Effector memory CD8-positive, alpha-beta T cell (primary cell): Measurements from ENCODE around the gene PDHX.

ENCODE experiments used
- ATAC-seq: fragments of 150-1000 bp; cut with Tn5 transposase; replicated peaks from 2 replicates; pipeline ENCODE4 v1.10.0; 2021; ENCODE audit warnings: mild to moderate bottlenecking, moderate library complexity
- DNase-seq, 3 experiments: peaks; one replicate each; pipeline ENCODE4 v3.0.0; 2021
- H3K27ac Mint-ChIP-seq, 2 donors: one replicate each; pipeline ENCODE4 v1.8.0; 2022; ENCODE audit warnings: mild to moderate bottlenecking in 2 of 2, mixed read lengths in 2 of 2, moderate library complexity in 2 of 2
- H3K27me3 Mint-ChIP-seq, 2 donors: one replicate each; pipeline ENCODE4 v1.8.0; 2022; ENCODE audit warnings: mixed read lengths in 2 of 2
- H3K36me3 Mint-ChIP-seq: one replicate; pipeline ENCODE4 v1.8.0; 2022; ENCODE audit warnings: mild to moderate bottlenecking, moderate library complexity, mixed read lengths; ENCODE audit not compliant: insufficient read depth
- H3K4me1 Mint-ChIP-seq, 2 donors: one replicate each; pipeline ENCODE4 v1.8.0; 2022; ENCODE audit warnings: low read depth in 2 of 2, mixed read lengths in 2 of 2
- H3K4me3 Mint-ChIP-seq, 2 donors: one replicate each; pipeline ENCODE4 v1.8.0; 2022; ENCODE audit warnings: mild to moderate bottlenecking in 2 of 2, mixed read lengths in 2 of 2, moderate library complexity in 2 of 2
- H3K9me3 Mint-ChIP-seq, 2 donors: one replicate each; pipeline ENCODE4 v1.8.0; 2022; ENCODE audit warnings: mixed read lengths in 2 of 2

PDHX gene

DNA sequence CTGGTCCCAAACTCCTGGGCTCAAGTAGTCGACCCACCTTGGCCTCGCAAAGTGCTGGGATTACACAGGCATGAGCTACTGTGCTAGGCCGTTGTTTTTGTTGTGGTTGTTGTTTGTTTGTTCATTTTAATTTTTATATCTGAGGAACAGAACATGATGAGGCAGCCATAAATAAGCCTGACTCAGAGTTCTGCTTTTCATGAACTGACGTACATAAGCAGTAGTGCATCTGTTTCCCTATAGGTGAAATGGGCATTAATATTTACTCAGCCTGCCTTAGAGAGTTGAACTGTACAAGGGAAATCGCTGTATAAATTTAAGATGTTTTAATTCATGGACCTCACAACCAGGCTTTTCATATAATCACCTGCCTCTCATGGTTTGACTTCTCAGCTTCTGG is 80.5 kb downstream of the PDHX start:
- no peak for DNase-seq
- no peak overlapping the region for H3K4me3 Mint-ChIP-seq
- H3K27ac Mint-ChIP-seq = peak overlapping the region in 1 of 2 donors; percentile 22
- H3K27me3 Mint-ChIP-seq = no peaks in the 10 kb centered on the region
- peaks cover 6 to 12% of the 10 kb centered on the region in 2 donors for H3K4me1 Mint-ChIP-seq
- ATAC-seq = no peak
- H3K9me3 Mint-ChIP-seq = no peaks in the 10 kb centered on the region
- H3K36me3 Mint-ChIP-seq = no peaks in the 10 kb centered on the region

DNA sequence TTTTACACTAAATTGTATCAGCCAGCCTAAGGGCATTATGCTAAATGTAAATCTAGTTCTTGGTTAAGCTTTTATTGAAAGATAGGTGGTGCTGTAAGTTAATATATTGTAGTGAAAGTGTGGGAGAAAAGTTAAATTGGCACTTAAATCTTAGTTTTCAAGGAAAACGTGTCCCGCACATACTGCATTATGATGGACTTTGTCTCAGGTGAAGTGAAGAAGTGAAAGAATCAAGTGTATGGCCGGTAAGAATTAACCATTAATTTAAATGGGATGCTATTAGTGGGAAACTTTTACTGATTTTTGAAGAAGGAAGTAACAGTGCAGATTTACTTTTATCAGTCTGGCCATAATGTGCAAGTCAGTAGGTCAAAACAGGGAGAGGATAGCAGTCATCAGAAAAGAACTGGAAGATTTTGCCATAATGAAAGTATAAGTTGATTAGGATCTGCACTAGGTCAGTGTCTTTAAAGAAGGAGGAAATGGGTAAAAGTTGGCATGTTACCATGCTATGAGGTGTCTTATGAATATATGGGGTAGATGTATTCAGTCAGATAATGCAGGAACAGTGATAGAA is 81.6 kb downstream of the PDHX start:
- Mint-ChIP-seq H3K4me1 (peaks cover 6 to 14% of the 10 kb centered on the region in 2 donors), H3K27me3 (no peaks in the 10 kb centered on the region), H3K36me3 (no peaks in the 10 kb centered on the region), H3K9me3 (no peaks in the 10 kb centered on the region), H3K27ac (peak overlapping the region; percentile 27 to 85), H3K4me3 (peak overlapping the region; percentile 2 to 15)
- ATAC-seq (peak; percentile 74), DNase-seq (no peak)

DNA sequence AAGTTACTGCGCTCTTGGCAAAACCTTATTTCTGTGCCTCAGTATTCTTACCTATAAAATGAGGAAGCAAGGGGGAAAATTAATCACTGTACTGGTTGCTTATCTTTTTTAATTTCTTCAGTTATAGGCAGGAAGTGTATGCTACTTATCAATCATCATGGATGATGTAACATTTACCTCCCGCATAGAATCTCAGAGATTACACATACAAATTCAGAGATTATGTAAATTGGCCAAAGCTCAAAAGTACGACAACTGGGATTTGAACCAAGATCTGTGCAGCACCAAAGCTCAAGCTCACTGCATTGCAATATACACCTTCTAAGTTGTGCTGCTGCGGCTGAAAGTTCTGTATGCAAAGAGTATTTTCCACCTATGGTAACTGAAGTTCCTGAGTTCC is 83.0 kb downstream of the PDHX start:
- DNase-seq (no peak), ATAC-seq (no peak)
- Mint-ChIP-seq H3K4me3 (no peak overlapping the region), H3K36me3 (no peaks in the 10 kb centered on the region), H3K4me1 (peaks cover 6 to 21% of the 10 kb centered on the region in 2 donors), H3K27me3 (no peaks in the 10 kb centered on the region), H3K27ac (peak overlapping the region in 1 of 2 donors; percentile 57), H3K9me3 (no peaks in the 10 kb centered on the region)

DNA sequence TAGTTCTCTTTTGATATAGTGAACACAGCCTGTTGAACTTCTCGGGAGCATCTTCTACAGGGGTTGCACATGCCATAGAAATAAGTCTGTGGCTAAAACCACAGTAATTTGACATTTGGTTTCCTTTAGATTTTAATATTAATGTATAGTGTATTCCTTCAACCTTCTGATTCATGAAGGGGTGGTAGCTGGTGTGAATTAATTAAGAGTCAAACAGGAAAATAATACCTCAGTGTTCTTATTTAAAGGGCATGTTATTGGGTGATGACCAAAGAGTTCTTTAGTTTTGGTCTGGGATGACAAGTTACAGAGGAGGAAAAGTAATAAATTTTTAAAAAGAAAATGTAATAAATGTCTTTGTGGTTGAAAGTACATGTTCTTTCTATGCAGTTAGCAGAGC is 86.8 kb downstream of the PDHX start:
- Mint-ChIP-seq H3K9me3 (no peaks in the 10 kb centered on the region), H3K27me3 (no peaks in the 10 kb centered on the region), H3K4me3 (no peak overlapping the region), H3K36me3 (peaks cover 6% of the 10 kb centered on the region), H3K4me1 (peaks cover 16 to 34% of the 10 kb centered on the region in 2 donors), H3K27ac (peak overlapping the region in 1 of 2 donors; percentile 46)
- ATAC-seq (no peak), DNase-seq (no peak)

DNA sequence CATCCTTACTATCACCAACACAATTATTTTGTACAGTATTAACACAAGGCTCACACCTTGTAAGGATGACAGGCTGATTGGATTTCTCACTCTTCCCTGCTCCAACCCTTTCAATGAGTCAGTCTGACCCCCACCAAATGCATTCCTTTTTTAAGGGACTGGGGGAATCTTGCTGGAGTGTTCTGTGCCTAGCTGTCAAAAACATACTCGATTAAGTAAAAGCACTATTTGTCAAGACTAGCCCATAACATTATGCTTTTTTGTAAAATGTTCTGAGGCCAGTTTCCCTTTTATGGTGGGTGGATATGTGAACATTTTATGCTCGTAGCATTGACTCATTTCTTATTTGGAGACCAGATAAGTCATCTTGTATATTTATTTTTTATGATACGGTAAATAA is 87.2 kb downstream of the PDHX start:
- no peaks in the 10 kb centered on the region for H3K27me3 Mint-ChIP-seq
- no peak for ATAC-seq
- H3K4me1 Mint-ChIP-seq = peaks cover 15 to 31% of the 10 kb centered on the region in 2 donors
- peak overlapping the region in 1 of 2 donors; percentile 46 for H3K27ac Mint-ChIP-seq
- H3K4me3 Mint-ChIP-seq = no peak overlapping the region
- H3K36me3 Mint-ChIP-seq = peaks cover 6% of the 10 kb centered on the region
- no peak for DNase-seq
- no peaks in the 10 kb centered on the region for H3K9me3 Mint-ChIP-seq

DNA sequence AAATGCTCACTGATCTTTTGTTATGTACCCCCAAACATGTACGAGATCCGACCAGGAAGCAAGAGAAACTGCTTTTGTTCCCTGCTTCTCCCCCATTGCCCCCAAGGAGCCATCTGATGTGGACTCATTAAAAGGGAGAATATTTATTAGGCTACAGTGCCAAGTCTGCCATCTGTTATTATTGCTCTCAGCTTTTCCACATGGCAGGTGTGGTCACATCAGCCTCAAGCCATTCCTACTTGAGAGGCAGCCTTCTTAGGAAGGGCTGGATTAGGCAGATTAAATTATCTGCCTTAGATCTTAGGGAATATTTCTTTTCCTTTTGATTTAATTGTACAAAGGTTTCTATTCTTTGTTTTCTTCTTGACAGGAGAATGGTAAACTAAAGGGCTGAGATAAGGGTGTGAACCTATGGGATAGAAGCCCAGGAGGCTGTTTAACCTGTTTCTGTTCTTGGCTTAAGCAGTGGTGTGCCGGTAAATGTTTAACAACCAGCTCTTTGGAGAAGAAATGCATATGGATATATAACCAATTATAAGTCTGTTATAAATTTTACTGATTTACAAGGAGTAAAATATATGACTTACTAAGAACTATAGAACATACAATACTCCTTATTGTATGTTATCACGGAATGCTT is 88.8 kb downstream of the PDHX start:
- Mint-ChIP-seq H3K4me3 (no peak overlapping the region), H3K27ac (peak overlapping the region in 1 of 2 donors; percentile 4), H3K27me3 (no peaks in the 10 kb centered on the region), H3K4me1 (peaks cover 18 to 33% of the 10 kb centered on the region in 2 donors), H3K36me3 (peaks cover 6% of the 10 kb centered on the region), H3K9me3 (no peaks in the 10 kb centered on the region)
- ATAC-seq = no peak
- no peak for DNase-seq

DNA sequence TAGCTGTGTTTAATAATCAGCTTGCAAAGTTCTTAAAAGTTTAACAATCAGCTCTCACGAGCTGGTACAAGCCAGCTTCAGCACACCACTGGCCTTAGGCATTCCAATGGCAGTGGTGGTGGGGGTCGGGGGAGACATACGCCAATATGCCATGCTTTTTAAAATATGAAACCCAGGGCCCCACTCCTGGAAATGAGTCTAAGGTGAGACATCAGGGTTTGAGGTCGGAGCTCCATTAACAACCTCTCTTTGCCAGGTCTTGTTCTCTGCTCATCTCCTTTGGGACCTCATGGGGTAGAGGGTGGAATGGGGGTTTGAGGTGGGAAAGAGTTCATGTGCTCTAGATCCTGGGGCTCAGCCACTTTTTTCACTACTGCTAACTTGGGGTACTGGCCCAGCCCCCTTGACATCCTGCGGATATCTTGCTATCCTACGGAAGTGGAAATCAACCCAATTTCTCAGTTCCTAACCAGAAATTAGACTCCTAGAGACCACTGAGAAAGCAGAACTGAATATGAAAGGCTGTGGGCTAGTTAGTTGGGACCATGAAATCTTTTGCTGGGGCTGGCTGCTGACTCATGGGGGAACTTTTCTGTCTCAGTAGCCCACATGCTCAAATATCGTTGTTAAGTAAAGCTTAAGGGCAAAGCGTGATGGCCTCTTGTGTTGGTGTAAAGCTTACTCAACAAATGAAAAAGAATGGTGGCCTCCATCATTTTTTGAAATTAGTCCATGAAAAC is 90.1 kb downstream of the PDHX start:
- Mint-ChIP-seq H3K27ac (peak overlapping the region; percentile 81 to 89), H3K27me3 (no peaks in the 10 kb centered on the region), H3K4me3 (peak overlapping the region; percentile 59 to 72), H3K36me3 (peaks cover 6% of the 10 kb centered on the region), H3K9me3 (no peaks in the 10 kb centered on the region), H3K4me1 (peaks cover 18 to 33% of the 10 kb centered on the region in 2 donors)
- ATAC-seq = peak; percentile 91
- DNase-seq = peak; percentile 20 to 41 (median 22)

DNA sequence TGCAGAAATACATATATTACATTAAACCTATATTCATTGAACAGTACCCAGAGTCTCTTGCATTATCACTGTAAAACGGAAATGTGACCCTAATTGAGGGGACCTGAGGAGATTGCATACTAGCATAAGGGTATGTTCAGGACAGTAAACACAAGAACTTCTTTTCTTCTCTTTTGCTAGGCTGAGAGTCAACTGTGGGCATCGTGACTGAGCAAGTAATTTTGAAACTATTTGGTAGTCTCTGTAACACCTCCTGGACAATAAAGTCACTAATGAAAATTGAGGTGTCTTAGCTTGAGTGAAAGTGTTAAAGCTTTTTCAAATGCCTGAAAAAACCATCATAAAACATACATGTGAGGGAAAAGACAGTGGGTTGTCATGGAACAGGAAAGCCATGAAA is 90.9 kb downstream of the PDHX start:
- ATAC-seq = no peak
- H3K27me3 Mint-ChIP-seq = no peaks in the 10 kb centered on the region
- H3K27ac Mint-ChIP-seq = peak overlapping the region in 1 of 2 donors; percentile 89
- H3K4me1 Mint-ChIP-seq = peaks cover 19 to 35% of the 10 kb centered on the region in 2 donors
- peak overlapping the region in 1 of 2 donors; percentile 9 for H3K4me3 Mint-ChIP-seq
- H3K9me3 Mint-ChIP-seq = no peaks in the 10 kb centered on the region
- no peak for DNase-seq
- peaks cover 7% of the 10 kb centered on the region for H3K36me3 Mint-ChIP-seq

DNA sequence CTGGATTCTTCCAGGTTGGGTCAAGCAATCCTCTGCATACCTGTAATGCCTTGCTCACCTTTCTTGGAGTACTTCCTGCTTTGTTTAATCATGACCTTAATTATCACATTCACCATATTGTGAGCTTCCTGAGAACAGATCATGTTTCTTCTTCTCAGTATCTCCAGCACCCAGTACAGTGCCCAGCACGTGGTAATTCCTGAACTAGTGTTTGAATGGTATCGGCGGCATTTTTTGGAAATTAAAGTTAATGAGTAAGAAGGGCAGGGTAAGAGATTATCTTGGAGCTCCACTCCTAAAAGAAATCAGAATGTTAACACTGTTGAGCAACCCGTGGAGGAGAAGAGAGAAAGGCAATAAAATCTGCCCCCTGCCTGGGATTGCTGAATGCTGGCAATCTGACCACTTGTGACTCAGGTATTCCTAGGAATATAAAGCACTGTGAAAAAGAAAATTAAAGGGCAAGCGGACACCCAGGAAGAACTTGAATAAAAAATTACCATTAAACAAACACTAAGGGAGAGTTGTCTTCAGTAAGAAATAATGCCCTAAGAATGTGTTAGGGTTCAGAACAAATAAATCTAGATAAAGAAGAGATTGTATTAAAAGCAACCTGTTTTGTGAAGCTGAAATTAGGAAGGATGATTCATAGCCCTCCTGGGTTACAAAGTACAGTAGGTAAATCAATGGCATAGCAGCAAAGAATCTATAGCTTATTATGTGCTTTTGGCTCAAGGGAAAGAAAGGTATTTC is 92.9 kb downstream of the PDHX start:
- Mint-ChIP-seq H3K36me3 (peaks cover 18% of the 10 kb centered on the region), H3K9me3 (no peaks in the 10 kb centered on the region), H3K27ac (peak overlapping the region; percentile 6 to 85), H3K27me3 (no peaks in the 10 kb centered on the region), H3K4me1 (peaks cover 36 to 42% of the 10 kb centered on the region in 2 donors), H3K4me3 (no peak overlapping the region)
- DNase-seq (no peak), ATAC-seq (no peak)

DNA sequence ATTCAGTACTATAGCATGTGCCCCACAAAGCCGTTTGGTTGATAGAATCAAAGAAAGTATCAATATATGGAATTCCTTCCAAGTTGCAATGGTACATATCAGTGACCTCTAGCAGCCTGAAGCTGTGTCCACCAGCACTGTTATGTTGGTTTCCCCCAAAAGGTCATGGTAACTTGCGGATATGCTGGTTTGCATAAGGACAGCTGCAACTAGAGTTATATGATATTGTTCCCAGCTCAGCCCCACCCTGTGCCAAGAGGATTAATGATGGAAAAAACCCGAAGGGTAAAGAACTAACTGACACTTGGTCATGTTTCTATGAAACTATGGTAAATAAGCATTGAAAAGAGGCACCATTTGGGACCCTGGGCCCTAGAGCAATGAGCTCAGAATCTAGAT is 93.5 kb downstream of the PDHX start:
- no peak overlapping the region for H3K4me3 Mint-ChIP-seq
- ATAC-seq = no peak
- H3K4me1 Mint-ChIP-seq = peaks cover 36 to 42% of the 10 kb centered on the region in 2 donors
- no peaks in the 10 kb centered on the region for H3K27me3 Mint-ChIP-seq
- H3K9me3 Mint-ChIP-seq = no peaks in the 10 kb centered on the region
- no peak overlapping the region for H3K27ac Mint-ChIP-seq
- H3K36me3 Mint-ChIP-seq = peaks cover 18% of the 10 kb centered on the region
- no peak for DNase-seq

DNA sequence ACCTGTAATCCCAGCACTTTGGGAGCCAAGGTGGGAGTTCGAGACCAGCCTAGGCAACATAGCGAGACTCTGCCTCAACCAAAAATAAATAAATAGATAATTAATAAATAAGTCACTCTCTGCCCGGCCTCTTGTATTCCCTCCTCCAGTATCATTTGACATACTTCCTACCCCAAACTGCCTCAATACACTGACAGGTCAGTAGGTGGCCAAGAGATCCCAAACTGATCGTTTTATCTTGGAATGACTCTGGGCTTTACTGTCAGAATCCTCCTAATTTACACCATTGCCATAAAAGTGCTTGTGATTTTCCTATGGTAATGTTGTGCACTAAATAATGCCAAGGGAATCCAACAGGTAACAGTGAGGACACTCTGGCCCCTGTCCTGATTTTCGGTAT is 94.2 kb downstream of the PDHX start:
- Mint-ChIP-seq H3K4me1 (peaks cover 36 to 42% of the 10 kb centered on the region in 2 donors), H3K4me3 (no peak overlapping the region), H3K27ac (no peak overlapping the region), H3K36me3 (peaks cover 18% of the 10 kb centered on the region), H3K27me3 (no peaks in the 10 kb centered on the region), H3K9me3 (no peaks in the 10 kb centered on the region)
- DNase-seq = no peak
- ATAC-seq = no peak

DNA sequence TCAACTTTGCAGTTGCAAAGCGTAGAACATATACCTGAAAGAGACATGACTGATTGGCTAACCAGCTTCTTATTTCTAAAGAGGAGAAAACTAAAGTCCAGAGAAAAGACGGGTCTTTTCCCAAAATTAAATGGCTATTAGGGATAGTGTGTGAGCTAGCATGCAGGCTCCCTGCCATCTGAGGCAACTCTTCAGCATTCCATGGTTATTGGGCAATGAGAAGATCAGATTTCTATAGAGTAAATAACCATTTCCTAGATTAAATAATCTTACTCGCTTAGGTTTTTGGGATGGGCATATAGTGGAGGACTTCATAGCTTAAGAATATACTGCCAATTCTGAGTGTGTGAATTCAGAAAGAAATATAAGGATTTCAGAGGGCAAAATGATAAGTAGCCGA is 95.0 kb downstream of the PDHX start:
- ATAC-seq (no peak), DNase-seq (no peak)
- H3K27ac Mint-ChIP-seq = peak overlapping the region in 1 of 2 donors; percentile 95
- peaks cover 12% of the 10 kb centered on the region for H3K36me3 Mint-ChIP-seq
- H3K4me3 Mint-ChIP-seq = no peak overlapping the region
- H3K27me3 Mint-ChIP-seq = no peaks in the 10 kb centered on the region
- H3K4me1 Mint-ChIP-seq = peaks cover 32 to 36% of the 10 kb centered on the region in 2 donors
- no peaks in the 10 kb centered on the region for H3K9me3 Mint-ChIP-seq

DNA sequence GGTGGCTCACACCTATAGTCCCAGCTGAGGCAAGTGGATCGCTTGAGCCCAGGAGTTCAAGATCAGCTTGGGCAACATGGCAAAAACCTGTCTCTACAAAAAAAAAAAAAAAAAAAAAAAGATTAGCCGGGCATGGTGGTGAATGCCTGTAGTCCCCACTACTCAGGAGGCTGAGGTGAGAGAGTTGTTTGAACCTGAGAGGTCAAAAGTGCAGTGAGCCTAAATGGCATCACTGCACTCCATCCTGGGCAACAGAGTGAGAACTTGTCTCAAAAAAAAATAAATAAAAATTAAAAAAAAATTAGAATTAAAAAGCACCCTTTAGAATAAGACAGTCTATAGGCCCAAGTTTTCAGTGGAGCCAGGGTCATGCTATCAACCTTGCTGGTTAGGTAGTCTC is 95.5 kb downstream of the PDHX start:
- no peak overlapping the region for H3K4me3 Mint-ChIP-seq
- H3K4me1 Mint-ChIP-seq = peaks cover 27 to 30% of the 10 kb centered on the region in 2 donors
- ATAC-seq = no peak

More for the DNA sequence above, 95.5 kb downstream of the PDHX start:
- H3K27ac Mint-ChIP-seq = peak overlapping the region; percentile 92 to 95
- peaks cover 12% of the 10 kb centered on the region for H3K36me3 Mint-ChIP-seq
- no peaks in the 10 kb centered on the region for H3K9me3 Mint-ChIP-seq
- no peak for DNase-seq
- no peaks in the 10 kb centered on the region for H3K27me3 Mint-ChIP-seq
